Measurements from ENCODE around the gene PRDM5.
"Not testable (repeated sequence)": the region's sequence is repeated elsewhere in the genome, so short reads cannot be mapped to it uniquely, and the experiment has no call there.

PRDM5 gene

DNA sequence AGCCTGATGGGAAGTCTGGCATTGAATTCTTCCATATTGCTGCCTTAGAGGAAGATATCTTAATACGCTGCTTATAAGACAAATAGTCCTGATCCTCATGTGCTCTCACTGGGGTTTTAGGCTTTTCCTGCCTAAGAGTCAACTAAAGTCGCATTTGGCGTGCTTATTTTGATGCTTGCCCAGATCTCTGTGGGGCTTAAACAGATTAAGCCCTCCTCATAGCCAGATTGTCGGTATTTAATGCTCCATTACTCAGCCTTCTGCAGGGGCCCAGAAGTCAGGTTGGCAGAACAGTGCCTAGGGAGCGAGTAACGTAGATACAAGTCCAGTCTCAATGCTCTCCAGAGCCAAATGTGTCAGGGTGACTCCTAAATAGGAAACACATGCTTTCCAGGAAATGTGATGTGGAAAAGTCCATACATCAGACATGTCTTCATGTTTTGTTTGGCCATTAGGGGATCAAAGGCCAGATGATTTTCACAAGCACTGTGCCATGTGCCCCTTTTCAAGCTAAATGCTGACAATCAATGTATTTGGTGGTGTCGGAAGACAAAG lies 262.8 kb downstream of the PRDM5 start:
- DNase-seq (ENCODE audit: low read depth in 2 of 2, low spot score in 1 of 2), result no peak

DNA sequence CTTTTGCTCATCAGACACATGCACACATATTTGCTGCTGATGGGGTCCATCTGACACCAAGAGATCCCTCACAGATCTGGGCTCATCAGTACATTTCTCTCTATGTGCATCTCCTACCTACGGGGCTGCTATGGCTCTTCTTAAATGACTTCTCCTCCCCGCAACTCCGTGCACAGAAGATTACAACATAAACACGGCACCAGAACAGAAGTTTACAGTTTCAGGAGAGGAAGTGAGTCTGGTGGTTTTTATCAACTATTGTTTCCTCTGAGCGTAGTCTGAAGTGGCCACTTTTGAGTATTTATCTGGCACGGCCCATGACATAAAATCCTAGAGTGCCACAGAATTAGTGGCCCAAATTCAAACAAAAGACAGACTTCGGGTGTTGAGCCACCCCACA lies 263.8 kb downstream of the PRDM5 start:
- DNase-seq (ENCODE audit: low read depth in 2 of 2, low spot score in 1 of 2), result no peak

DNA sequence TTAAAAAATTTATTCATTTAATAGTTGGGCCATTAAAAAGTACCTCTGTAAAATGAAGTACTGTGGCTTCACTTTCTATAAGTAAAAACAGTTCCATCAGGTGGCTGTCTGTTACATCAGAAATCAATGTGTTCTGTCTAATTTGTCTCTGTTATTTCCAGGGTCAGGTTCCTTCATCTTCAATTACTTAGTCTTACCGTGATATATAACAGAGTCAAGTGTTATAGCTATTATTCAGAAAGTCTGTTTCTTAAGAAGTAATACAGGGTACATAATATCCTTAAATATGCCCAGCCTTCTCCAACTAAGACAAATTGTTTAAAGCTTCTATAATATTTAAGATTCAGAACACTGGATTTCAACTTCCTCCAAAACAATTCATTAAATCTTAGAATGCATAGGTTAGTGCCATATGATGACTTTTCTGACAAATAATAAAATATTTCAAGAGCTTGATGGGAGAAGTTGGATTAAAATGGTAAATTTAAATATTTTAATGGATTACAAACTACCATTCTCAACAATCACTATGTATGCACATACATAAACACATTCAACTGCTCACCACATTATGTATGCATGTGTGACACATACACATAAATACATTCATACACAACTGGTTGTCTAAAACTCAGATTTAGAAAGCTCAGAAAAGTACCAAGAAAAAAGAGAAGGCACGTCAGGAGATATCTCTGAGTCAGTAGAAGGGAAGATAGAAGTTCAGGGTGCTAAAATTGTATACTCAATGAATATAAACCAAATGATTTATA lies 268.5 kb downstream of the PRDM5 start:
- DNase-seq (ENCODE audit: low read depth in 2 of 2, low spot score in 1 of 2), result no peak

DNA sequence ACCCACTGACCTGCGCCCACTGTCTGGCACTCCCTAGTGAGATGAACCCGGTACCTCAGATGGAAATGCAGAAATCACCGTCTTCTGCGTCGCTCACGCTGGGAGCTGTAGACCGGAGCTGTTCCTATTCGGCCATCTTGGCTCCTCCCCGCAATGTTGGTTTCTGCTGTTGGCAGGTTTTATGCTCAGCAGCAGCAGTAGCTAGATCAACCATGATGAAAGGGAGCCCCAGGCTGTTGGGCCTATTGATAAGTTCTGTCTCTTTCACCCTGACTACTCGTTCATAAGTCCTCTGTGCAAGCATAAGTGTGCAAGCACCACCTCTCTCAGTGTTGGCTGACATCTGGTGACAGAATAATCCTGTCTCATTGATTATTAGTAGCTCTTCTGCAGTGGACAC lies 274.2 kb downstream of the PRDM5 start:
- DNase-seq (ENCODE audit: low read depth in 2 of 2, low spot score in 1 of 2), result not testable (repeated sequence)

Measured in stimulated activated CD8-positive, alpha-beta memory T cell treated with anti-CD3 and anti-CD28 coated beads, Interleukin-4, amount 100 ng/mL, for 4 hours (primary cell).